NCI-H1105 treated with DMSO at 0.1 percent for 48 hours (cell line): ENCODE measurements around the gene COMMD10.

Experiments
- DNase-seq: peaks from one replicate; lab custom pipeline; 2025; lab: John Stamatoyannopoulos, UW

Gene COMMD10

GRCh38 chr5:116216246-116216645 is 131.4 kb downstream of the COMMD10 start:
- DNase-seq: no peak

- no peak for DNase-seq
These were observed 140.6 kb downstream of the COMMD10 start for GRCh38 chr5:116225281-116225922.

GRCh38 chr5:116229131-116229689 is 144.4 kb downstream of the COMMD10 start:
- DNase-seq: no peak

- no peak for DNase-seq
These were observed 146.5 kb downstream of the COMMD10 start for GRCh38 chr5:116231288-116231687.

DNA sequence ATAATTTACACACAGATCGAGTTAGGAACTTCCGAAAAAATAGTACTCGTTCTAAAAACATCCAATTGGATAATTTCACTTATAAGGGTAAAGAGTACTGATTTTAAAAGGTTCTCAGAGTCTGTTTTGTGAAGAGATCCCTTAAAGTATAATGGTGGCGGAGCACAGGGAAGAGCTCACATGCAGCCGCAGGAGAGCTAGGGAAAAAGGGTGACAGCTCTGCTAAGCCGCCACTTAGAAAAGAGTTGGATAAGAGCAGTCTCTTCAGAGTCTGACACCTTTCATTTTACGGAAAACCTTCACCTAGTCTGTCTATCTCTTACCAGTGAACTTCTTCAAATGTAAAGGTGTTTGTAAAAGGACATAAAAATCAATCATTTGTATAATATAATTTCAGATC is 149.9 kb downstream of the COMMD10 start:
- DNase-seq: no peak

- no peak for DNase-seq
These were observed 153.2 kb downstream of the COMMD10 start for GRCh38 chr5:116237917-116238500.

- peak; percentile 21 for DNase-seq
These were observed 157.5 kb downstream of the COMMD10 start for GRCh38 chr5:116242343-116242742.

- no peak for DNase-seq
These were observed 163.6 kb downstream of the COMMD10 start for GRCh38 chr5:116248432-116248831.

GRCh38 chr5:116249648-116250047 is 164.8 kb downstream of the COMMD10 start:
- DNase-seq: no peak

GRCh38 chr5:116256717-116257116 is 171.9 kb downstream of the COMMD10 start:
- DNase-seq: no peak

- no peak for DNase-seq
These were observed 180.6 kb downstream of the COMMD10 start for GRCh38 chr5:116265471-116265870.

DNA sequence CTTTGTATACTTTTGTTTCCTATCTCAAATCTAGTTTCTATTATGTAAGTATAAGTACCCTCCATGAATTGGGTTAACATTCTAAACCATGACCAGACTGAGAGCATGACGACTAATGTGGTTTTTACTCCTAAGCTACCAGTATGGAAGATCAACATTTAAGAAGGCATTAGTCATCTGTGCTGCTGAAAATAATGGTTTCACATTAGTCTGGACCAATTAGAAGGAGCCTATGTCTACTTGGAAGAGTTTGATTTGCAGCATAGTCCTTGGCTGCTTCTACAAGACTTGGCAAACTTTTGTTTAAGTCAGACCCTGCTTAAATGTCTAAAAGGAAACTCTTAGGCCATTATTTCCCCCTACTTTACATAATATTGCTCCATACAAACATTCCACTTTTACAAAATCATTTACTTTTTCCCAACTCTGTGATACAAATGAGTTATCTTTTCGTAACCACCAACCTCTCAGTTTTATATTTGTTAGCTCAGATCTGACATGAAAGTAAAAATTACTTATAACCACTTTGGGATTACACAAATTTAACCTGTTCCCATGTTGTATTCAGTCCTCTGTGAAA is 186.7 kb downstream of the COMMD10 start:
- no peak for DNase-seq

DNA sequence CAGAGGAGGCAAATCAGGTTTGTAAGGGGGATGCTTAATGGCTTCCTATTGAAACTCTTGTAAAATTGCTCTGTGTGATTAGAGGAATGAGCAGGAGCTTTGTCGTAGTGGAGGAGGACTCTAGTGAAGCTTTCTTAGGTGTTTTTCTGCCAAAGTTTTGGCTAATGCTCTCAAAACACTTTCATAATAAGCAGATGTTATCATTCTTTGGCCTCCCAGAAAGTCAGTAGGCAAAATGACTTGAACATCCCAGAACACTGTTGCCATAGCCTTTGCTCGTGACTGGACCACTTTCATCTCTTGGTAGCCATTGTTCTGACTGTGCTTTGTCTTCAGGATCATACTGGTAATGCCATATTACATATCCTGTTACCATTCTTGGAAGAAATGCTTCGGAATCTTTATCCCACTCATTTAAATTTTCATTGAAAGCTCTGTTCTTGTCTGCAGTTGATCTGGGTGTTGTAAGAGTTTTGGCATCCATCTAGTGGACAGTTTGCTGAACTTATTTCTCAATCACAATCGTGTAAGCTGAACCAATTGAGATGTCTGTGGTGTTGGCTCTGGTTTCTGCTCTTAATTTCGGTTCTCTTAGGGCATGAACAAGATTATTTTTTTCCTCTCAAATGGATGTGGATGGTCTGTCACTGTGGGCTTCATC is 187.6 kb downstream of the COMMD10 start:
- no peak for DNase-seq

DNA sequence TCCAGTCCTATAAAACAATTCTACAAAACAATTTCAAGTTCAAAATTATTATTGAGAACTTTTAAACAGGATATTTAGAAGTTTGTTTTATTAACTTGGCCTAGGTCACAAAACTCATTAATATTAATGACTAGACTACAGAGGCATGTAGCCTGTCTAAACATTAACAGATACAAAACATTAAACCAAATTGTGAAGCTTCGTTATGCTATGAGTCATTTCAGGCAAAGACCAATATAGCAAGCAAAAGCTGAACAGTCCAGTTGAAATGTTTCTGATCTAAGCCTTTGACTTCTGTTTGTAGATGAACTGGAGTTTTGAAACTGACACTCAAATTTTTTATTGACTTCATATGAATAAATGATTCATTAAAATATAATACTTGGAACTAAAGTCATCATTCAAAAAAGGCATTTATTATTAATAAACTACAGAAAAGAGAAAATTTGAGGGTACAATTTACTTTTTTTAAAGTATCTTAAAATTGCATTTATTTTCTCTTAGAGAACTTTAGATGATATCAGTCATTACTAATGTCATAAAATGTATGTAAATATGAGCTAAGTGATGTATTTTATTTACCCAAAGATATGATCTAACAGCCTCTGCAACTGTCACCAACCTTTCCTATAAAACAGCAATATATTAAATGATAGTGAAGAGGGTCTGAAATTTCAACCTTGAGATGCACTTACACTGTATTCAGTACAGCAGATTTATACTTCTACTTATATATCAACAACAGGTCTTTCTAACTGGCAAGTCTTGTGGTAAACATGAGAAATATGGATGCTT is 188.8 kb downstream of the COMMD10 start:
- no peak for DNase-seq

GRCh38 chr5:116274251-116274650 is 189.4 kb downstream of the COMMD10 start:
- no peak for DNase-seq

- no peak for DNase-seq
These were observed 190.5 kb downstream of the COMMD10 start for GRCh38 chr5:116275282-116275681.

GRCh38 chr5:116276952-116277351 is 192.1 kb downstream of the COMMD10 start:
- no peak for DNase-seq

- no peak for DNase-seq
These were observed 195.5 kb downstream of the COMMD10 start for GRCh38 chr5:116280149-116280803.

GRCh38 chr5:116281309-116281708 is 196.5 kb downstream of the COMMD10 start:
- no peak for DNase-seq

GRCh38 chr5:116288524-116288923 is 203.7 kb downstream of the COMMD10 start:
- no peak for DNase-seq

DNA sequence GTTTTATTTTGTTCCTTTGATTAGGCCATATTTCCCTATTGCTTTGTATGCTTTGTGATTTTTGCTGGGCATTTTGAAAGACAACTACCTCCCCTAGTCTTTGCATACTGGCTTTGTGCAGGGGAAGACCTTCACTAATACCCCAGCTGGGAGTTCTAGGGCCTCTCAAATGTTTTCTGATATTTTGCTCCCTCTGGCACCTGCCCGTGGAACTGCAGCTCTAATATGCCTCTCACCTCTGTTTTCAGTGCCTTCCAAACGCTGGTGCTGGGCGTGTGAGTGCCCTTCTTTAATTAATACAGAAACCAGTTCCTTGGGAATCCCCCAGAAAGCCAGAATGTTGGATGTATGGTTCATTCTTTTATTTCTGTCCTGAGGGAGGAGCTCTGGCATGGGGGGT is 204.5 kb downstream of the COMMD10 start:
- DNase-seq: no peak
